ENCODE results near the gene SSNA1.

- no peak for TF ChIP-seq CTCF (IDR thresholded peaks at IDR 0.05)
- TF ChIP-seq POLR2A (IDR thresholded peaks at IDR 0.05) = no peak
- TF ChIP-seq POLR2AphosphoS5 (IDR thresholded peaks at IDR 0.05) = no peak
Measured at GRCh38 chr9:137156567-137157375, 31.7 kb upstream of the SSNA1 start.
